HEK293T (cell line): Measurements from ENCODE around the gene L3MBTL3.

Source experiments
- CTCF ChIA-PET: fragments of 350-600 bp; formaldehyde crosslinking; extraction: SDS; loops from one replicate; lab custom pipeline; 2021; ENCODE audit warnings: antibody characterized with exemption, inconsistent platforms; lab: Yijun Ruan, JAX
- POLR2A ChIA-PET: fragments of 350-600 bp; formaldehyde crosslinking; extraction: SDS; loops from one replicate; lab custom pipeline; 2020; ENCODE audit warnings: antibody characterized with exemption, inconsistent platforms; lab: Yijun Ruan, JAX
- DNase-seq: peaks from one replicate; pipeline ENCODE4 v3.0.0; 2012; ENCODE audit warnings: mixed read lengths; ENCODE audit errors: extremely low spot score
- ARNT ChIP-seq: fragments of 450-650 bp; IDR thresholded peaks from 2 replicates; pipeline ENCODE4 v1.6.1; 2017; ENCODE audit warnings: mild to moderate bottlenecking
- BHLHE40 ChIP-seq: fragments of 450-650 bp; IDR thresholded peaks from 2 replicates; pipeline ENCODE4 v1.6.1; 2016; ENCODE audit warnings: mild to moderate bottlenecking, moderate library complexity, borderline replicate concordance
- CTBP1 ChIP-seq: fragments of 450-650 bp; IDR thresholded peaks from 2 replicates; pipeline ENCODE4 v1.6.1; 2016; ENCODE audit warnings: borderline replicate concordance
- ELF4 ChIP-seq: fragments of 450-650 bp; IDR thresholded peaks from 2 replicates; pipeline ENCODE4 v1.6.1; 2017; ENCODE audit warnings: antibody characterized with exemption
- FOXA1 ChIP-seq: fragments of 450-650 bp; IDR thresholded peaks from 2 replicates; pipeline ENCODE4 v1.6.1; 2016; ENCODE audit warnings: mild to moderate bottlenecking
- FOXK2 ChIP-seq: fragments of 450-650 bp; IDR thresholded peaks from 2 replicates; pipeline ENCODE4 v1.6.1; 2016; ENCODE audit warnings: mild to moderate bottlenecking
- FOXM1 ChIP-seq: fragments of 450-650 bp; IDR thresholded peaks from 2 replicates; pipeline ENCODE4 v1.6.1; 2017; ENCODE audit warnings: mild to moderate bottlenecking, borderline replicate concordance
- HDGF ChIP-seq: fragments of 450-650 bp; IDR thresholded peaks from 2 replicates; pipeline ENCODE4 v1.6.1; 2017; ENCODE audit warnings: antibody characterized with exemption, borderline replicate concordance
- L3MBTL2 ChIP-seq: fragments of 450-650 bp; conservative IDR thresholded peaks from 2 replicates; pipeline ENCODE4 v1.6.1; 2016; ENCODE audit warnings: mild to moderate bottlenecking
- LEF1 ChIP-seq: fragments of 450-650 bp; IDR thresholded peaks from 2 replicates; pipeline ENCODE4 v1.6.1; 2017; ENCODE audit warnings: mild to moderate bottlenecking, borderline replicate concordance
- NFRKB ChIP-seq: fragments of 450-650 bp; IDR thresholded peaks from 2 replicates; pipeline ENCODE4 v1.6.1; 2016; ENCODE audit warnings: mild to moderate bottlenecking, moderate library complexity
- SP1 ChIP-seq: fragments of 450-650 bp; IDR thresholded peaks from 2 replicates; pipeline ENCODE4 v1.6.1; 2017
- SUZ12 ChIP-seq: fragments of 450-650 bp; IDR thresholded peaks from 2 replicates; pipeline ENCODE4 v1.6.1; 2016; ENCODE audit warnings: mild to moderate bottlenecking
- TARDBP ChIP-seq: fragments of 450-650 bp; IDR thresholded peaks from 2 replicates; pipeline ENCODE4 v1.6.1; 2016
- ZNF384 ChIP-seq: fragments of 450-650 bp; IDR thresholded peaks from 2 replicates; pipeline ENCODE4 v1.6.1; 2016
- TF ChIP-seq, protein P1 (sequence below): fragments of 450-650 bp; IDR thresholded peaks from 2 replicates; pipeline ENCODE4 v1.6.1; 2016

L3MBTL3 gene

DNA sequence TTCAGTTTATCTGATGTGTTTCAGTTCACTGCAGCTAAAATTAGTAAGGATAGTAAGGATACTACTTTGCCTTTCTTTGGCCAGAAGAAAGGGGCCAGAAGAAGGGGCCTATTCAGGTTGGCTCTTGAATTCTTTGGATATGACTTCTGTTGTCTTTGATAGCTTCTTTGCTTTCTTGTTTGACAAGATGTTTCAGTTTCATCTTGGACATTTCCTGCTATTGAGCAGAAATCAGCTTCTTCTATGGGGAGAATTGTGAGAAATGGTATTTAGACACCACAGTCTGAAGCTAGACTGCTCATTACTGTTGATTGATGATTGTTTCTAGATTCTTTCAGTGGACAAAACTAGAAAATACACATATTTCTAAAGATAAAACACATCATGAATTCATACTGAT is 23.2 kb downstream of the L3MBTL3 start:
- ChIA-PET POLR2A (no interaction called here), CTCF (no interaction called here)

DNA sequence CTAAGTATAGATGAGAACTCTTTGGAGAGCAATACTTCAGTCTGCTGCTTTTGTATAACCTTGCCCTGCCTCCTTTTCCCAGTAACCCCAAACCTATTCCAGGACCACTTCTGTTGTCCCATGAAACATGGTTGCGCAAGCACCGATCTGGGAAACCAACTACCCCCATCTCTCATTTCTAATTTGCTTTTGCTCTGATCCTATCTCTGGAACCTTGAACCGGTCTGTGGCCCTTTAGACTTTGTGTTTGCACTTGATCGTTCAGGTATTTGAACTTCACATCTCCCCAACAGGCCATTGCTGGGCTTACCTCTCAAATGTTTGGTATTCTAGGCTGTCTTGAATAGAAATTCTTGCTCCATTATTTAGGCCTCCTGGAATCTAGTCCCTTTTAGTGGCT is 25.0 kb downstream of the L3MBTL3 start:
- ChIA-PET POLR2A (no interaction called here), CTCF (interaction anchor here (1.2 kb wide), 1 partner anchor 22 kb away, joined by 4 read pairs; no protein-coding TSS in a partner anchor)
- TF ChIP-seq CTBP1: no peak
- no peak for TF ChIP-seq ZNF384
- no peak for TF ChIP-seq SP1
- TF ChIP-seq NFRKB: no peak
- no peak for TF ChIP-seq FOXM1
- no peak for TF ChIP-seq FOXA1
- no peak for TF ChIP-seq HDGF
- TF ChIP-seq ARNT: no peak
- TF ChIP-seq, protein P1, sequence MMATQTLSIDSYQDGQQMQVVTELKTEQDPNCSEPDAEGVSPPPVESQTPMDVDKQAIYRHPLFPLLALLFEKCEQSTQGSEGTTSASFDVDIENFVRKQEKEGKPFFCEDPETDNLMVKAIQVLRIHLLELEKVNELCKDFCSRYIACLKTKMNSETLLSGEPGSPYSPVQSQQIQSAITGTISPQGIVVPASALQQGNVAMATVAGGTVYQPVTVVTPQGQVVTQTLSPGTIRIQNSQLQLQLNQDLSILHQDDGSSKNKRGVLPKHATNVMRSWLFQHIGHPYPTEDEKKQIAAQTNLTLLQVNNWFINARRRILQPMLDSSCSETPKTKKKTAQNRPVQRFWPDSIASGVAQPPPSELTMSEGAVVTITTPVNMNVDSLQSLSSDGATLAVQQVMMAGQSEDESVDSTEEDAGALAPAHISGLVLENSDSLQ: no peak
- no peak for TF ChIP-seq L3MBTL2
- TF ChIP-seq FOXK2: no peak
- TF ChIP-seq TARDBP: no peak
- TF ChIP-seq LEF1: no peak
- TF ChIP-seq BHLHE40: no peak
- DNase-seq: no peak

More for the DNA sequence above, 23.2 kb downstream of the L3MBTL3 start:
- no peak for DNase-seq
- TF ChIP-seq NFRKB (no peak), TARDBP (no peak), FOXK2 (no peak), CTBP1 (no peak), ELF4 (no peak), HDGF (no peak), FOXA1 (no peak), BHLHE40 (no peak), LEF1 (no peak), ARNT (no peak), FOXM1 (no peak), L3MBTL2 (no peak), SP1 (no peak), ZNF384 (no peak), SUZ12 (no peak)
- TF ChIP-seq, protein P1: no peak

DNA sequence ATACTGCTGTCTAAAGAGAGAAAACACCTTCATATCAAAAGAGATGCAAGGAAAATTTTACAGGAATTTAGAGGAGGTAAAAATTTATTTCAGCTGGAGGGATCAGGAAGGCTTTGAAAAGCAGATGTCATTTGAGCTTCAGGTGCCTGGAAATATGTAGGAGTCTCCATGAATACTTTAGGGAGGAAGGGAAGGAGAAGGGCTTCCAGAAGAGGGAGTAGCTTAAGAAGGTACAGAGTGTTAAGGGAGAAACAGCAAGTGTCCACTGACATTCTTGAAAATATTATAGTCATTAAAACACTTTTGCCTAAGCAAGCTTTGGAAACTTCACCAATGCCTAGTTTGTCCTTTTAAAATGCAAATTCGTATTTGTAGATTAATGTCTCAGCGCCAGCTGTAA is 27.2 kb downstream of the L3MBTL3 start:
- no peak for DNase-seq
- POLR2A ChIA-PET: no interaction called here
- TF ChIP-seq CTBP1 (no peak), TARDBP (no peak), BHLHE40 (no peak), ELF4 (no peak), SP1 (no peak), NFRKB (no peak), L3MBTL2 (no peak), FOXA1 (no peak), FOXM1 (no peak), FOXK2 (no peak), HDGF (no peak), LEF1 (no peak), SUZ12 (no peak), ARNT (no peak), ZNF384 (no peak)
- TF ChIP-seq, protein P1: no peak
- CTCF ChIA-PET: interaction anchor here (0.6 to 0.7 kb wide), 2 partner anchors 697 to 828 kb away, joined by 3 read pairs; no protein-coding TSS in a partner anchor

DNA sequence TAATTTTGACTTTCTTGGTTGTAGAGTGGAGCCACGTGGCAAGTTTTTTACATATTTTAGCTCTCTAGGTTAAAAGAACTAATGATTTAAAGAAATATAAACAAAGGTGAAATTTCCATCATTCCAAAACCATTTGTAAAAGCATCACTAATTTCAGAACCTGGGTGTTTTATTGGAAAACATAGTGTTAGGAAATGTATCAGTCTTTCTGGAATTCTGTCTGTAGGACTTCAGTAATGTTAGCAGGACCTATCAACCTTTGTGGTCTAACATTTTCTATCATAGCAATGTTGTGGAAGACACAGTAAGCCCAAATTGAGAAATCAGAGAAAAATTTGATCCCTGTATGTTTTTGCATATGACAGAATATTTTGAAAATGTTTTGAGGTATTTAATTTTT is 28.3 kb downstream of the L3MBTL3 start:
- no peak for TF ChIP-seq SUZ12
- no peak for TF ChIP-seq LEF1
- no peak for TF ChIP-seq ZNF384
- no peak for TF ChIP-seq HDGF
- TF ChIP-seq FOXM1: no peak
- TF ChIP-seq SP1: no peak
- no peak for TF ChIP-seq NFRKB
- TF ChIP-seq ELF4: no peak
- no peak for TF ChIP-seq TARDBP
- no peak for TF ChIP-seq CTBP1
- no peak for TF ChIP-seq BHLHE40
- TF ChIP-seq ARNT: no peak
- TF ChIP-seq L3MBTL2: no peak
- TF ChIP-seq, protein P1: no peak
- no peak for TF ChIP-seq FOXA1
- no peak for TF ChIP-seq FOXK2
- ChIA-PET CTCF (no interaction called here), POLR2A (no interaction called here)
- DNase-seq: no peak

DNA sequence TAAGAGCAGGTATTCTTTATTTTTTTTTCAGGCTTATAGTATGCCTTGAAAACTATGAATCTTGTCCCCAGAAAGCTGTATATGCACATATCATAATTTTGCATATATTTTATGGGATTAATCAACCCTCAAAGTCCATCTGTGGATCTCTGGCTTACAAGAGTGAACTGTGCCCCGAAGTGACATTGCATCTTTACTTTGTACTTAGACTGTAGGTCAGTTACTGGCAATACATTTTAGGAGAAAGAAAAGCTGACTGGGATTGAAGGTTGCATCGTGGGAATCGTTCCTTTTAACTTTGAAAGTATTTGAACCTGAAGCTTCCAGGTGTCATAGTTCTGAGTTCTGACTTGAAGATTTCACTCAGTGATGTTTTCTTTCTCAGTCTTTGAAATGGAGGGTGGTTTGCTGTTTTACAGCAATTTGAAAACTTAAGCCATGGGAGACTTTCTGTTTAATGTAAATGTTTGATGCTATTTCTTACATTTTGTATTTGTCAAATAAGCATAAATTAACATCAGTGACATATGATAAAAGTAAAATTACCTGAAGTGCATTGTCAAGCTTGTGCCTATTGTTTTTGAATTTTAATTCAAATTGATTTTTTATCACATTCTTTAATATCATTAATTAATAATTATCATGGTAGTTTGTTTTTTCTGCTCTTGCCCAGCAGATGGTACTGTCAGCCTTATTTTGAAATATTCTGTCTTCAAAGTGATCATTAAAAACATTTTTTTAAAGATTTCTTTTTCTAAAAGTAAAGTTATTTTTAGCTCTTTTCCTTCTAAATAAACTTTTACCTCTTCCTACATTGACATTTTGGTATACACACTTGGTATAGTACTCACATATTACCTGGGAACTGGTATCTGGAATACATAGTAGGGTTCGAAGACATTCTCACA is 29.0 kb downstream of the L3MBTL3 start:
- ChIA-PET CTCF (no interaction called here), POLR2A (no interaction called here)
- TF ChIP-seq L3MBTL2: no peak
- no peak for TF ChIP-seq TARDBP
- TF ChIP-seq SP1: no peak
- TF ChIP-seq ARNT: no peak
- no peak for TF ChIP-seq NFRKB
- TF ChIP-seq FOXM1: no peak
- no peak for DNase-seq
